H9 (cell line): Measurements from ENCODE around the gene S1PR2. TPM values are rescaled to one million over a fixed set of nuclear protein-coding genes. Genes with fewer than 3 reads are reported as not detected.

Source experiments
- DNase-seq: peaks from one replicate; pipeline ENCODE4 v3.0.0-alpha.2; 2017
- H2AFZ ChIP-seq: one replicate; pipeline ENCODE4 v1.6.1; 2013; ENCODE audit warnings: mild to moderate bottlenecking, low read length, control low read depth, moderate library complexity
- H2AK5ac ChIP-seq: 2 replicates; pipeline ENCODE4 v1.6.1; 2013; ENCODE audit warnings: low read length, control low read depth, mixed read lengths; ENCODE audit not compliant: insufficient read length
- H2BK120ac ChIP-seq: one replicate; pipeline ENCODE4 v1.6.1; 2013; ENCODE audit warnings: low read depth, mild to moderate bottlenecking, low read length, control low read depth, inconsistent platforms; ENCODE audit not compliant: poor library complexity, severe bottlenecking
- H2BK12ac ChIP-seq: 2 replicates; pipeline ENCODE4 v1.6.1; 2013; ENCODE audit warnings: low read length, control low read depth, mixed read lengths, low read depth; ENCODE audit not compliant: insufficient read length
- H2BK15ac ChIP-seq: 2 replicates; pipeline ENCODE4 v1.6.1; 2013; ENCODE audit warnings: low read depth, low read length, control low read depth
- H2BK20ac ChIP-seq: one replicate; pipeline ENCODE4 v1.6.1; 2013; ENCODE audit warnings: low read depth, mild to moderate bottlenecking, low read length, control low read depth, inconsistent platforms; ENCODE audit not compliant: poor library complexity, severe bottlenecking
- H2BK5ac ChIP-seq: 2 replicates; pipeline ENCODE4 v1.6.1; 2013; ENCODE audit warnings: low read length, control low read depth, mixed read lengths; ENCODE audit not compliant: insufficient read length
- H3K14ac ChIP-seq: 2 replicates; pipeline ENCODE4 v1.6.1; 2013; ENCODE audit warnings: low read length, control low read depth; ENCODE audit not compliant: insufficient read depth
- H3K18ac ChIP-seq: 2 replicates; pipeline ENCODE4 v1.6.1; 2013; ENCODE audit warnings: low read depth, mild to moderate bottlenecking, mixed read lengths, low read length, control low read depth; ENCODE audit not compliant: insufficient read length
- H3K23ac ChIP-seq: 2 replicates; pipeline ENCODE4 v1.6.1; 2013; ENCODE audit warnings: low read length, control low read depth, mixed read lengths, low read depth; ENCODE audit not compliant: insufficient read length
- H3K23me2 ChIP-seq: 2 replicates; pipeline ENCODE4 v1.6.1; 2013; ENCODE audit warnings: low read depth, mild to moderate bottlenecking, mixed read lengths, low read length, control low read depth; ENCODE audit not compliant: insufficient read length, poor library complexity, severe bottlenecking
- H3K27ac ChIP-seq: 2 replicates; pipeline ENCODE4 v1.5.1; 2013; ENCODE audit warnings: low read length, control low read depth, mixed read lengths, low read depth; ENCODE audit not compliant: insufficient read length
- H3K27me3 ChIP-seq: 2 replicates; pipeline ENCODE4 v1.6.1; 2013; ENCODE audit warnings: low read length, control low read depth, inconsistent platforms; ENCODE audit not compliant: insufficient read depth
- H3K4ac ChIP-seq: 2 replicates; pipeline ENCODE4 v1.6.1; 2013; ENCODE audit warnings: low read depth, mild to moderate bottlenecking, control low read depth, inconsistent platforms, low read length, moderate library complexity
- H3K4me1 ChIP-seq: 2 replicates; pipeline ENCODE4 v1.6.1; 2013; ENCODE audit warnings: low read length, control low read depth, inconsistent platforms; ENCODE audit not compliant: insufficient read depth
- H3K4me2 ChIP-seq: 2 replicates; pipeline ENCODE4 v1.6.1; 2013; ENCODE audit warnings: low read length, control low read depth, mixed read lengths; ENCODE audit not compliant: insufficient read length, insufficient read depth
- H3K56ac ChIP-seq: 2 replicates; pipeline ENCODE4 v1.6.1; 2013; ENCODE audit warnings: low read depth, mild to moderate bottlenecking, mixed read lengths, low read length, control low read depth; ENCODE audit not compliant: insufficient read length
- H3K79me1 ChIP-seq: 2 replicates; pipeline ENCODE4 v1.6.1; 2013; ENCODE audit warnings: low read depth, mild to moderate bottlenecking, moderate library complexity, low read length, control low read depth, inconsistent platforms; ENCODE audit not compliant: insufficient read depth, poor library complexity, severe bottlenecking
- H3K79me2 ChIP-seq: 2 replicates; pipeline ENCODE4 v1.6.1; 2013; ENCODE audit warnings: low read length, control low read depth, inconsistent platforms; ENCODE audit not compliant: insufficient read depth
- H3K9ac ChIP-seq: 2 replicates; pipeline ENCODE4 v1.6.1; 2013; ENCODE audit warnings: low read length, control low read depth, mixed read lengths; ENCODE audit not compliant: insufficient read length; ENCODE audit errors: extremely low read depth
- H3K9me3 ChIP-seq: one replicate; pipeline ENCODE4 v1.6.1; 2013; ENCODE audit warnings: low read depth, low read length, inconsistent platforms; ENCODE audit not compliant: control insufficient read depth
- H3T11ph ChIP-seq: one replicate; pipeline ENCODE4 v1.6.1; 2013; ENCODE audit warnings: mild to moderate bottlenecking, low read length, control low read depth, inconsistent platforms
- H4K20me1 ChIP-seq: one replicate; pipeline ENCODE4 v1.6.1; 2013; ENCODE audit not compliant: control insufficient read depth, insufficient read length, insufficient read depth
- H4K5ac ChIP-seq: 2 replicates; pipeline ENCODE4 v1.6.1; 2013; ENCODE audit warnings: low read depth, mild to moderate bottlenecking, mixed read lengths, low read length, control low read depth; ENCODE audit not compliant: insufficient read length
- H4K8ac ChIP-seq: replicated peaks from 2 replicates; pipeline ENCODE4 v1.6.1; 2013; ENCODE audit warnings: low read length, control low read depth, mixed read lengths, low read depth; ENCODE audit not compliant: insufficient read length
- H4K91ac ChIP-seq: 2 replicates; pipeline ENCODE4 v1.6.1; 2013; ENCODE audit warnings: low read depth, mild to moderate bottlenecking, moderate library complexity, mixed read lengths, low read length, control low read depth; ENCODE audit not compliant: insufficient read length
- H3K27ac Mint-ChIP-seq, 3 experiments: 2 replicates in 2 of 3; 3 replicates in 1 of 3; pipeline ENCODE4 v1.8.0; 2020 to 2021; ENCODE audit warnings: mixed read lengths in 3 of 3, mild to moderate bottlenecking in 1 of 3, moderate library complexity in 1 of 3
- H3K27me3 Mint-ChIP-seq: 2 replicates; pipeline ENCODE4 v1.8.0; 2021; ENCODE audit warnings: low read depth, mild to moderate bottlenecking, moderate library complexity, mixed read lengths
- H3K36me3 Mint-ChIP-seq, 3 experiments: 2 replicates in 2 of 3; 3 replicates in 1 of 3; pipeline ENCODE4 v1.8.0; 2020 to 2021; ENCODE audit warnings: low read depth in 3 of 3, mixed read lengths in 3 of 3; ENCODE audit not compliant: insufficient read depth in 1 of 3
- H3K4me1 Mint-ChIP-seq, 2 experiments: 2 replicates each; pipeline ENCODE4 v1.8.0; 2020; ENCODE audit warnings: mixed read lengths in 2 of 2
- H3K4me3 Mint-ChIP-seq, 2 experiments: 2 replicates in 1 of 2; 3 replicates in 1 of 2; pipeline ENCODE4 v1.8.0; 2020 to 2021; ENCODE audit warnings: mild to moderate bottlenecking in 2 of 2, mixed read lengths in 2 of 2, moderate library complexity in 1 of 2
- H3K9me3 Mint-ChIP-seq, 2 experiments: 2 replicates in 1 of 2; 3 replicates in 1 of 2; pipeline ENCODE4 v1.8.0; 2020; ENCODE audit warnings: mild to moderate bottlenecking in 2 of 2, mixed read lengths in 2 of 2, moderate library complexity in 1 of 2
- WGBS: extraction: QIAGEN DNeasy Blood & Tissue Kit; methylation state at CpG from one replicate; pipeline ENCODE4 v1.1.7; 2013; ENCODE audit warnings: missing lambda C conversion rate, low lambda C conversion rate, mixed read lengths; ENCODE audit not compliant: insufficient read length; ENCODE audit errors: extremely low coverage; 5-methylcytosine and 5-hydroxymethylcytosine counted together
- total RNA-seq: library from RNA; stranded (reverse); gene quantifications from 2 replicates; pipeline ENCODE4 v1.2.1, GENCODE V29; 2021
- TF ChIP-seq, protein P1 (sequence below): fragments of 200-600 bp; sonication (generic); conservative IDR thresholded peaks from 3 replicates; pipeline ENCODE4 v1.8.0; 2021; ENCODE audit warnings: antibody characterized with exemption, mild to moderate bottlenecking

The S1PR2 gene
- total RNA-seq, 1 experiment from 2014 or later: 11.5 TPM

GRCh38 chr19:10182076-10182475 lies 49.1 kb downstream of the S1PR2 start:
- H3K27ac ChIP-seq: no peak overlapping the region
- no peak overlapping the region for H2BK120ac ChIP-seq
- no peak for DNase-seq
- H3K9me3 ChIP-seq: no peaks in the 10 kb centered on the region
- no peak overlapping the region for H4K91ac ChIP-seq
- TF ChIP-seq, protein P1, sequence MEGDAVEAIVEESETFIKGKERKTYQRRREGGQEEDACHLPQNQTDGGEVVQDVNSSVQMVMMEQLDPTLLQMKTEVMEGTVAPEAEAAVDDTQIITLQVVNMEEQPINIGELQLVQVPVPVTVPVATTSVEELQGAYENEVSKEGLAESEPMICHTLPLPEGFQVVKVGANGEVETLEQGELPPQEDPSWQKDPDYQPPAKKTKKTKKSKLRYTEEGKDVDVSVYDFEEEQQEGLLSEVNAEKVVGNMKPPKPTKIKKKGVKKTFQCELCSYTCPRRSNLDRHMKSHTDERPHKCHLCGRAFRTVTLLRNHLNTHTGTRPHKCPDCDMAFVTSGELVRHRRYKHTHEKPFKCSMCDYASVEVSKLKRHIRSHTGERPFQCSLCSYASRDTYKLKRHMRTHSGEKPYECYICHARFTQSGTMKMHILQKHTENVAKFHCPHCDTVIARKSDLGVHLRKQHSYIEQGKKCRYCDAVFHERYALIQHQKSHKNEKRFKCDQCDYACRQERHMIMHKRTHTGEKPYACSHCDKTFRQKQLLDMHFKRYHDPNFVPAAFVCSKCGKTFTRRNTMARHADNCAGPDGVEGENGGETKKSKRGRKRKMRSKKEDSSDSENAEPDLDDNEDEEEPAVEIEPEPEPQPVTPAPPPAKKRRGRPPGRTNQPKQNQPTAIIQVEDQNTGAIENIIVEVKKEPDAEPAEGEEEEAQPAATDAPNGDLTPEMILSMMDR: no peak
- H4K5ac ChIP-seq: no peak overlapping the region
- no peak overlapping the region for H2BK12ac ChIP-seq
- no peak overlapping the region for H2AK5ac ChIP-seq
- H2AFZ ChIP-seq: no peak overlapping the region
- H2BK20ac ChIP-seq: no peak overlapping the region
- H3K4me1 ChIP-seq: no peaks in the 10 kb centered on the region
- no CpG with 5 or more reads among the region's 1 CpG for WGBS
- H3K56ac ChIP-seq: no peak overlapping the region
- H3K23ac ChIP-seq: no peak overlapping the region
- Mint-ChIP-seq H3K4me1 (no peaks in the 10 kb centered on the region), H3K36me3 (peaks cover 19 to 58% (median 40%) of the 10 kb centered on the region in 3 experiments; a peak in 6 of 7 replicates), H3K27ac (no peak overlapping the region), H3K4me3 (no peak overlapping the region), H3K27me3 (no peaks in the 10 kb centered on the region), H3K9me3 (no peaks in the 10 kb centered on the region)
- no peak overlapping the region for H3K18ac ChIP-seq
- H2BK15ac ChIP-seq: no peak overlapping the region
- no peak overlapping the region for H3K14ac ChIP-seq
- no peak overlapping the region for H2BK5ac ChIP-seq
- no peak overlapping the region for H4K8ac ChIP-seq
- no peaks in the 10 kb centered on the region for H4K20me1 ChIP-seq
- H3K27me3 ChIP-seq: no peaks in the 10 kb centered on the region
- H3K4me2 ChIP-seq: no peak overlapping the region
- peaks cover 14% of the 10 kb centered on the region; the same call in 1 of the 2 replicates for H3K79me2 ChIP-seq
- H3T11ph ChIP-seq: no peak overlapping the region
- H3K79me1 ChIP-seq: peaks cover 2% of the 10 kb centered on the region
- no peak overlapping the region for H3K4ac ChIP-seq
- H3K9ac ChIP-seq: no peak overlapping the region
- H3K23me2 ChIP-seq: no peaks in the 10 kb centered on the region
